ENCODE measurements around the gene CCSER1.

The CCSER1 gene

GRCh38 chr4:90760059-90760458, 632.9 kb downstream of the CCSER1 start:
- no peak overlapping the region for H3K4me3 ChIP-seq (ENCODE audit: low read length)
- no peak for DNase-seq (ENCODE audit: low read depth)
- no peak for TF ChIP-seq CTCF (conservative IDR thresholded peaks at IDR 0.05; ENCODE audit: low read depth, low read length)

- TF ChIP-seq CTCF (conservative IDR thresholded peaks at IDR 0.05; ENCODE audit: low read depth, low read length), result no peak
- H3K4me3 ChIP-seq (ENCODE audit: low read length), result no peak overlapping the region
- DNase-seq (ENCODE audit: low read depth), result no peak
Measured at GRCh38 chr4:90766837-90767236, 639.6 kb downstream of the CCSER1 start.

GRCh38 chr4:90769251-90769650, 642.1 kb downstream of the CCSER1 start:
- H3K4me3 ChIP-seq (ENCODE audit: low read length), result no peak overlapping the region
- no peak for TF ChIP-seq CTCF (conservative IDR thresholded peaks at IDR 0.05; ENCODE audit: low read depth, low read length)
- peak; percentile 33 for DNase-seq (ENCODE audit: low read depth)

DNA sequence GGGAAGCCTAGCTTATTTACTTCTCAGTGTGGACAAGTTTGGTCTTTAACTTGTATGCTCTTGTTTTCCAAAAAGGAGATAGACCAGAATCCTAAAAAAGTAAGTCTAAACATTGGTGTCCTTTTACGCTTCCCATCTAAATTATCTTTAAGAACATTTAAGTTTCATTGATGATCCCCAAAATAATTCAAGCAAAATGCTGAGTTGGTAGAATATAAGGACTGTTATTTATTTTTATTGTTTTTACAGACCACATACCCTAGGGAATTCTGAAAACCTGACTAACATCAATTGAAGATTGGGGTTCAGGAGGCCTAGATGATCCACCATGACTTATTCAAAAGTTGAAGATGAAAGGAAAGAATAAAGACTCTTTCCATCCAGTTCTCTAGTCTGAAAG, 653.0 kb downstream of the CCSER1 start:
- TF ChIP-seq CTCF (conservative IDR thresholded peaks at IDR 0.05; ENCODE audit: low read depth, low read length), result no peak
- no peak overlapping the region for H3K4me3 ChIP-seq (ENCODE audit: low read length)
- DNase-seq (ENCODE audit: low read depth), result no peak

- TF ChIP-seq CTCF (conservative IDR thresholded peaks at IDR 0.05; ENCODE audit: low read depth, low read length), result no peak
- no peak for DNase-seq (ENCODE audit: low read depth)
- H3K4me3 ChIP-seq (ENCODE audit: low read length), result no peak overlapping the region
Measured at GRCh38 chr4:90786602-90787001, 659.4 kb downstream of the CCSER1 start.

DNA sequence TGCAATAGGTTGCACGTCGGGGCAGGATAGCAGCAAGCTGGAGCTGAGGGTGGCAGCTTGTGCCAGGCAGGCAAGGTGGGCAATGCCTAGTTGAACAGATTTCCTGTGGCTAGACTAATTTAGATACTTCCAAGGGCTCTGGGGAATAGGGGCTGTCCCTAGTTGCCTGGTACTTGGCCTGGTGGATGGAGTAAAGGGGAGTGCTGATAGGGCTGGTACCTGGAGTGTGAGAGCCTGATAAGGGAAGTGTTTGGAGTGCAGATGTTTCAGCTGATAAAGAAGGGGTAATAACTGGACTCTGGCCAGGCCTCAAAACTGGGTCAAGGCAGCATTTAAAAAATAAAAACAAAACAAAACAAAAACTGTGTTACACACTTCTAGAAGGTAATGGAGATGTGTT, 665.5 kb downstream of the CCSER1 start:
- DNase-seq (ENCODE audit: low read depth), result no peak
- no peak for TF ChIP-seq CTCF (conservative IDR thresholded peaks at IDR 0.05; ENCODE audit: low read depth, low read length)

DNA sequence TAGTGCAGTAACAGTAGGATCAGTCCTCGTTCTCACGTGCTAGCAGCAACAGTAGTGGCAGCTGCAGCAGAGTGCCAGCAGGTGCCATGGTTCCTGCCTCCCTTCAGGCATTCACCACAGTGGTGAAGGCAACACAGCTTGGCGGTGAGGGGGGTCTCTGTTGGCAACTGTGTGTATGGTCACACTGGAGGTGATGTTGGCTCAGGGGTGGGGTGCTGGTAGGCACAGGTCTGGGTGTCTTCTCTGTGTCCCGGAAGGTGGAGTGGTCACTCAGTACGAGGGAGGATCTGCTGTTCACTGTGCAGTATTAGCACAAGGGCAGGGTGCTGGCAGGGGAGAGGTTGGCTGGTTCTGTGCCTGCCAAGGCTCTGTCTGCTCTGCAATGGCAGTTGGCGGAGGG, 671.8 kb downstream of the CCSER1 start:
- H3K4me3 ChIP-seq (ENCODE audit: low read length), result no peak overlapping the region
- no peak for TF ChIP-seq CTCF (conservative IDR thresholded peaks at IDR 0.05; ENCODE audit: low read depth, low read length)
- no peak for DNase-seq (ENCODE audit: low read depth)

More for the DNA sequence above, 665.5 kb downstream of the CCSER1 start:
- H3K4me3 ChIP-seq (ENCODE audit: low read length), result no peak overlapping the region
